ENCODE data around the gene GPATCH3.

Gene GPATCH3

DNA sequence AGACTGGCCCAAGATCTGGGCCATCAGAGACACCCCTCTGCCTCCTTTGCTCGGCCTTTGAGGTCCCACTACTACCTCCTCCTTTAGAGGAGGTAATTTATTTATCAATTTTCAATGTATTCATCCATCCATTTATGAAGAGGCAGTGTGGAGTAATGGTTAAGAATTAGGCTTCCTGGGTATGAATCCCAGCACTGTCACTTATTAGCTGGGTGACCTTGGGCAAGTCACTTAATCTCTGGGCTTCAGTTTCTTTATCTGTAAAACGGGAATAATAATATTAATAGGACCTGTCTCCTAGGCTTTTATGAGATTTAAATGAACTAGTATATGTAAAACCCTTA is 11.9 kb upstream of the GPATCH3 start:
- Histone ChIP-seq H3K27me3 (no peaks in the 10 kb centered on the region), H3K4me1 (ENCODE audit: control insufficient read depth in 1 of 2, insufficient read depth in 1 of 2, low read depth in 1 of 2, low read length in 1 of 2) (no peaks in the 10 kb centered on the region), H3K27ac (no peak overlapping the region), H3K4me3 (ENCODE audit: low read depth in 1 of 2, low read length in 1 of 2) (no peak overlapping the region), H3K36me3 (no peaks in the 10 kb centered on the region), H3K9me3 (no peaks in the 10 kb centered on the region)
- TF ChIP-seq, protein P1, sequence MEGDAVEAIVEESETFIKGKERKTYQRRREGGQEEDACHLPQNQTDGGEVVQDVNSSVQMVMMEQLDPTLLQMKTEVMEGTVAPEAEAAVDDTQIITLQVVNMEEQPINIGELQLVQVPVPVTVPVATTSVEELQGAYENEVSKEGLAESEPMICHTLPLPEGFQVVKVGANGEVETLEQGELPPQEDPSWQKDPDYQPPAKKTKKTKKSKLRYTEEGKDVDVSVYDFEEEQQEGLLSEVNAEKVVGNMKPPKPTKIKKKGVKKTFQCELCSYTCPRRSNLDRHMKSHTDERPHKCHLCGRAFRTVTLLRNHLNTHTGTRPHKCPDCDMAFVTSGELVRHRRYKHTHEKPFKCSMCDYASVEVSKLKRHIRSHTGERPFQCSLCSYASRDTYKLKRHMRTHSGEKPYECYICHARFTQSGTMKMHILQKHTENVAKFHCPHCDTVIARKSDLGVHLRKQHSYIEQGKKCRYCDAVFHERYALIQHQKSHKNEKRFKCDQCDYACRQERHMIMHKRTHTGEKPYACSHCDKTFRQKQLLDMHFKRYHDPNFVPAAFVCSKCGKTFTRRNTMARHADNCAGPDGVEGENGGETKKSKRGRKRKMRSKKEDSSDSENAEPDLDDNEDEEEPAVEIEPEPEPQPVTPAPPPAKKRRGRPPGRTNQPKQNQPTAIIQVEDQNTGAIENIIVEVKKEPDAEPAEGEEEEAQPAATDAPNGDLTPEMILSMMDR (IDR thresholded peaks at IDR 0.05) = no peak

DNA sequence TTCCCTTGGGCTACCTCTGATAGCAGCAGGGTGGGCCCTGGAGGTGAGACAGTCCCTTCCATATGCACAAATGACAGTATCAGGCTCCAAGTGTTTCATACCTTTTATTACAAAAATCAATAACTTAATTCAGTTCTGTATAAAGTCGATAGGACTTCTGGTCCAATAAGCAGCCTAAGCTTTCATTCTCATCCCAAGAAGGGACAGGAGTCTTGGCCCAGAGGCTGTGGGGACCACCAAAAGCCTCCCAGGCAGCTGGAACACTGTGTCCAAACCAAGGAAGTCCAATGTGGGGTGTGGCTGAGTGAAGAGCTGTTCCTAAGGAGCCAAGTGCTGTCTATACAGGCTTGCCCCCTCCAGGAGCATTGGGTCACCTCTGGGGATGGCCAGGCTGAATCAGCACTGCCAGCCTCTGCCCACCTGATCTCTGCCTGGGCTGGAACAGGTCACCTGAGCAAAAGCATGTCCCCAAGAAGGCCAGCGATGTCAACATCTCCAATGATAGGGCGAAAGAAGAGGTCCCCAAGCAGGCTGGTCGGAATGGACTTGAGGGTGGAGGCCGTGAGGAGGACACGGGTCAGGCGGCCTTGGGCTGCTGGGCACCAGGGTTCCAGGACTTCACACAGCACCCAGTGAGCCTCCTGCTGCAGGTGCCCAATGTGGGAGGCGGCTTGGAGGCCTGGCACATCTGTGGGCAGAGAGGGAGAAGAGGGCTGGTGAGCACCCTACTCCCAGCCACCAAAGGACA is 11.3 kb upstream of the GPATCH3 start:
- Histone ChIP-seq H3K27ac (no peak overlapping the region), H3K36me3 (no peaks in the 10 kb centered on the region), H3K9me3 (no peaks in the 10 kb centered on the region), H3K27me3 (no peaks in the 10 kb centered on the region), H3K4me3 (ENCODE audit: low read depth in 1 of 2, low read length in 1 of 2) (no peak overlapping the region), H3K4me1 (ENCODE audit: control insufficient read depth in 1 of 2, insufficient read depth in 1 of 2, low read depth in 1 of 2, low read length in 1 of 2) (no peaks in the 10 kb centered on the region)
- TF ChIP-seq, protein P1 (IDR thresholded peaks at IDR 0.05) = no peak

DNA sequence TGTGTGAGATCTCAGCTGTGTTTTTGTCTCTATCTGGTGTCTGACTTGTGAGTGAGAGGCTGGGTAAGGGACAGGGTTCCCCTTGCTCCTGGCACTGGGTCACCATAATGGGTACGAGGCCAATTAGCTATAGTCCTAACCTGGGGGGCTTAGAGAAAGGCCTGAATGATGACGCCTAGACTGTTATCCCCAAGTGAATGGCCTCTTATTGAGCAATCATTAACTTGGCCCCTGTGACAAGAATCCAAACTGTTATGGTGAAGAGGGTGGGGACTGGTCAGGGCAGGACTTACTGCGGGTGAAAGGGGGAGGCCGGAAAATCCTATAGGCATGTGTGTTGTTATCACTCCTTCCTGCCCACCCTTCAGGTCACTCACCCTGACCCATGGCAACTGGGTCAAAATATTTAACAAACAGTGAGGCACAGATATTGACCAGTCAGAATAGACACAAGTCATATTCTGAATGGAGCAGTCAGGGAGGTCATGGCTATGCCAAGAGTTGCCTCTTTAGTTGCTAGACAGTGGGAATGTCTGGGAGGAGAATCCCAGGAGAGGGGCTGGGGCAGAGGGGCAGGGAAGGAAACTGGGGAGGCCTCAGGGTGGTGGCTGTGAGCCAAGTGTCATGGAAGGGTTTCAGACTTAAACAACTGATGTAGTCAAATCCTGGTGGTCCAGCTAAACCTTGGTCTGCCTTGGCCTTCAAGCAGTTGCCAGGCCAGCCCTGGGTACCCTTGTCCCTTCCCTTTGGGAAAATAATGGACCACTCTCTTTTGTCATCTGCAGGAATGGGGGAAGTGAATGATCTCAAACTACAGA is 10.3 kb upstream of the GPATCH3 start:
- no peaks in the 10 kb centered on the region for H3K9me3 ChIP-seq
- H3K4me1 ChIP-seq (ENCODE audit: control insufficient read depth in 1 of 2, insufficient read depth in 1 of 2, low read depth in 1 of 2, low read length in 1 of 2) = no peaks in the 10 kb centered on the region
- H3K4me3 ChIP-seq (ENCODE audit: low read depth in 1 of 2, low read length in 1 of 2) = no peak overlapping the region
- no peak overlapping the region for H3K27ac ChIP-seq
- H3K36me3 ChIP-seq = no peaks in the 10 kb centered on the region
- TF ChIP-seq, protein P1 (IDR thresholded peaks at IDR 0.05) = no peak
- H3K27me3 ChIP-seq = peaks cover 6% of the 10 kb centered on the region

DNA sequence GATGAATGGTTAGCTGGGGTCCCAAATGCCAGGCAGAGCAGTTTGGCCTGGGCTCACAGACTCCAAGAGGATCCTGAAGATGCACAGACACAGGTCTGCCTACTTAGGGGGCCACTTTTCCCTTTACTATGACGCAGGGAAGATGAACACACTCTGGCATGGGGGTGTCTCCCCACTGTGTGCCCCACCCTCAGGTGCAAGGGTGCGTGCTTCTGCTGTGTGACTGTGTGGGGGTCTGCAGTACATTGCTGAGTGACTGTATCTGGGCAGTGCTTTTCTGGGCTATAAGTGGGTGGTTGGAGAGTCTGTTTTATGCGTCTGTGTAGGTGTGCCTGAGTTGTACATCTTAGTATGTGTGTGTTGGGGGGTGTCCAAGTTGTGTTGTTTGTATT is 9.7 kb upstream of the GPATCH3 start:
- TF ChIP-seq, protein P1 (IDR thresholded peaks at IDR 0.05) = no peak
- Histone ChIP-seq H3K9me3 (no peaks in the 10 kb centered on the region), H3K4me1 (ENCODE audit: control insufficient read depth in 1 of 2, insufficient read depth in 1 of 2, low read depth in 1 of 2, low read length in 1 of 2) (no peaks in the 10 kb centered on the region), H3K27ac (no peak overlapping the region), H3K27me3 (peaks cover 9% of the 10 kb centered on the region), H3K4me3 (ENCODE audit: low read depth in 1 of 2, low read length in 1 of 2) (no peak overlapping the region), H3K36me3 (no peaks in the 10 kb centered on the region)

DNA sequence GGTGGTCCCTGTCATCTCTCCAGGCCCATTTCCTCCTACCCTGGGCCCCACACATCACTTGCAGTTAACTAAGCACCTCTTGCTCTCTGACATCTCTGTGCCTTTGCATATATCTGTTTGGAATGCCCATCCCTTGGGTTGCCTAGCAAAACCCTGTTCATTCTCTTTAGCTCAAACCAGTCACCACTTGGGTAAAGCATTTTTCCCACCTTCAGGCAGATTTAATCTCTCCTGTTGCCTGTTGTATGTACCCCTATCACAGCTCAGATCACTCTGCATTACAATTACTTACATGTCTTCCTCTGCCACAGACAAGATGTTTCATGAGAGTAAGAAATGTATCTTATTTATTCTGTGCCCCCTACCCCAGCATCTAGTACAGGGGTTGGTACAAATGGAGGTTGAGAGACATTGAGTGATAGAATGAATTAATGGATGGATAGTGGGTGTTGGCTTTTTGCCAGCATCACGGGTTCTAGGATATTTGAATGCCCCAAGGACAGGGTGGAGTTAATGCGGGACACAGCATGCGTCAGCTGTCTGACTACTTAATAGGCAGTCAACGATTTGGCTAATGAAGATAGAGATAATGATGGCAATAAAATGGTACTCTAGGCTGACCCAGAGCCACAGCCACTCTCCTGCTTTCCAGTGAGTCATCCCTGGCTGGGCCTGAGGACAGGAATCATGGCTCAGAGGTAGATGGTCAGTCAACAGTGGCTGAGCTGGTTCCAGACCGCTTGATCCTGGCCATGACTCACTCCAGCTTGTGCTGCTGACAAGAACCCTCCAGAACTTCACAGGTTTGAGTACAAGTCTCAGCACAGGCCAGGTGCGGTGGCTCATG is 7.0 kb upstream of the GPATCH3 start:
- Histone ChIP-seq H3K9me3 (no peaks in the 10 kb centered on the region), H3K4me1 (ENCODE audit: control insufficient read depth in 1 of 2, insufficient read depth in 1 of 2, low read depth in 1 of 2, low read length in 1 of 2) (peaks cover 0 to 2% of the 10 kb centered on the region in 2 experiments), H3K36me3 (no peaks in the 10 kb centered on the region), H3K27me3 (peaks cover 9% of the 10 kb centered on the region), H3K27ac (no peak overlapping the region), H3K4me3 (ENCODE audit: low read depth in 1 of 2, low read length in 1 of 2) (no peak overlapping the region)
- TF ChIP-seq, protein P1 (IDR thresholded peaks at IDR 0.05) = no peak

Data from neutrophil (primary cell).